ENCODE data around the gene NEU1. TPM values are rescaled to one million over a fixed set of nuclear protein-coding genes. Genes with fewer than 3 reads are reported as not detected.
A peak's percentile ranks its signal among the peaks of the same experiment; 100 is the strongest.
"Not testable (repeated sequence)": the region's sequence is repeated elsewhere in the genome, so short reads cannot be mapped to it uniquely, and the experiment has no call there.

The NEU1 gene
- polyA plus RNA-seq, 1 donor from 2014 or later, result 40.9 TPM

DNA sequence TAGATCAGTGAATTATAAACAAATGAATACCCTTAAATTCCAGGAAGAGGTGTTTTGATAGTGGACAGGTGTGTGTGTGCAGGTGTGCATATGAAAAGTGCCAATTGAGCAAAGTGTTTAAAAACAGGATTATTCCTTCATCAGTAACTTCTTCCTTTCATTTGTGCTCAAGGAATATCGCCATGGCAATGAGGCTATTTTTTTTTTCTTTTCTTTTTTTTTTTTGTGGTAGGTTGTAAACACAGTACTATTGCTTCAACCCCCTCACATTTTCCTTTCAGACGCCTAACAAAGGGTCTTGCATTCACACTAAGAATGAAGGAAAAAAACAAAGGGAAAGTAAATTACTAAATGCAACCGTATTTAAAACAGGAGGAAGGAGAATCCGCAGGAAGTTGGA lies 37.1 kb downstream of the NEU1 start:
- H3K9ac ChIP-seq (ENCODE audit: low read length), result no peak overlapping the region
- H3K9me2 ChIP-seq (ENCODE audit: insufficient read depth, low read length), result no peaks in the 10 kb centered on the region
- H3K79me2 ChIP-seq (replicated peaks; ENCODE audit: insufficient read depth, low read length), result peaks cover 11% of the 10 kb centered on the region
- no peak overlapping the region for H3K27ac ChIP-seq (ENCODE audit: low read length)
- H3K27me3 ChIP-seq (ENCODE audit: insufficient read depth, low read depth, low read length), result no peaks in the 10 kb centered on the region
- H3K4me2 ChIP-seq (ENCODE audit: low read length), result no peak overlapping the region
- no peaks in the 10 kb centered on the region for H3K36me3 ChIP-seq (ENCODE audit: insufficient read depth, low read length)
- no peak overlapping the region for H2AFZ ChIP-seq (ENCODE audit: low read depth, low read length)
- no peak overlapping the region for H3K4me3 ChIP-seq (ENCODE audit: low read length)
- H3K9me3 ChIP-seq (ENCODE audit: low read length), result no peaks in the 10 kb centered on the region
- H4K20me1 ChIP-seq (ENCODE audit: insufficient read depth), result no peaks in the 10 kb centered on the region
- peaks cover 3% of the 10 kb centered on the region for H3F3A ChIP-seq (ENCODE audit: insufficient read depth, low read length, poor library complexity, severe bottlenecking)
- TF ChIP-seq, protein P1, sequence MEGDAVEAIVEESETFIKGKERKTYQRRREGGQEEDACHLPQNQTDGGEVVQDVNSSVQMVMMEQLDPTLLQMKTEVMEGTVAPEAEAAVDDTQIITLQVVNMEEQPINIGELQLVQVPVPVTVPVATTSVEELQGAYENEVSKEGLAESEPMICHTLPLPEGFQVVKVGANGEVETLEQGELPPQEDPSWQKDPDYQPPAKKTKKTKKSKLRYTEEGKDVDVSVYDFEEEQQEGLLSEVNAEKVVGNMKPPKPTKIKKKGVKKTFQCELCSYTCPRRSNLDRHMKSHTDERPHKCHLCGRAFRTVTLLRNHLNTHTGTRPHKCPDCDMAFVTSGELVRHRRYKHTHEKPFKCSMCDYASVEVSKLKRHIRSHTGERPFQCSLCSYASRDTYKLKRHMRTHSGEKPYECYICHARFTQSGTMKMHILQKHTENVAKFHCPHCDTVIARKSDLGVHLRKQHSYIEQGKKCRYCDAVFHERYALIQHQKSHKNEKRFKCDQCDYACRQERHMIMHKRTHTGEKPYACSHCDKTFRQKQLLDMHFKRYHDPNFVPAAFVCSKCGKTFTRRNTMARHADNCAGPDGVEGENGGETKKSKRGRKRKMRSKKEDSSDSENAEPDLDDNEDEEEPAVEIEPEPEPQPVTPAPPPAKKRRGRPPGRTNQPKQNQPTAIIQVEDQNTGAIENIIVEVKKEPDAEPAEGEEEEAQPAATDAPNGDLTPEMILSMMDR (IDR thresholded peaks at IDR 0.05; ENCODE audit: poor library complexity, severe bottlenecking), result no peak
- no peak for TF ChIP-seq MXI1 (conservative IDR thresholded peaks at IDR 0.05; ENCODE audit: poor library complexity, severe bottlenecking)
- no peak for TF ChIP-seq EP300 (conservative IDR thresholded peaks at IDR 0.05; ENCODE audit: poor library complexity, severe bottlenecking)

GRCh38 chr6:31823592-31824196 lies 38.9 kb downstream of the NEU1 start:
- H3K36me3 ChIP-seq (ENCODE audit: insufficient read depth, low read length); H3F3A ChIP-seq (ENCODE audit: insufficient read depth, low read length, poor library complexity, severe bottlenecking); H3K9me2 ChIP-seq (ENCODE audit: insufficient read depth, low read length); H3K4me2 ChIP-seq (ENCODE audit: low read length); H3K27ac ChIP-seq (ENCODE audit: low read length); H3K79me2 ChIP-seq (replicated peaks; ENCODE audit: insufficient read depth, low read length); H3K9me3 ChIP-seq (ENCODE audit: low read length); H3K4me3 ChIP-seq (ENCODE audit: low read length); H4K20me1 ChIP-seq (ENCODE audit: insufficient read depth); H3K9ac ChIP-seq (ENCODE audit: low read length); H2AFZ ChIP-seq (ENCODE audit: low read depth, low read length); H3K27me3 ChIP-seq (ENCODE audit: insufficient read depth, low read depth, low read length): not testable (repeated sequence)

DNA sequence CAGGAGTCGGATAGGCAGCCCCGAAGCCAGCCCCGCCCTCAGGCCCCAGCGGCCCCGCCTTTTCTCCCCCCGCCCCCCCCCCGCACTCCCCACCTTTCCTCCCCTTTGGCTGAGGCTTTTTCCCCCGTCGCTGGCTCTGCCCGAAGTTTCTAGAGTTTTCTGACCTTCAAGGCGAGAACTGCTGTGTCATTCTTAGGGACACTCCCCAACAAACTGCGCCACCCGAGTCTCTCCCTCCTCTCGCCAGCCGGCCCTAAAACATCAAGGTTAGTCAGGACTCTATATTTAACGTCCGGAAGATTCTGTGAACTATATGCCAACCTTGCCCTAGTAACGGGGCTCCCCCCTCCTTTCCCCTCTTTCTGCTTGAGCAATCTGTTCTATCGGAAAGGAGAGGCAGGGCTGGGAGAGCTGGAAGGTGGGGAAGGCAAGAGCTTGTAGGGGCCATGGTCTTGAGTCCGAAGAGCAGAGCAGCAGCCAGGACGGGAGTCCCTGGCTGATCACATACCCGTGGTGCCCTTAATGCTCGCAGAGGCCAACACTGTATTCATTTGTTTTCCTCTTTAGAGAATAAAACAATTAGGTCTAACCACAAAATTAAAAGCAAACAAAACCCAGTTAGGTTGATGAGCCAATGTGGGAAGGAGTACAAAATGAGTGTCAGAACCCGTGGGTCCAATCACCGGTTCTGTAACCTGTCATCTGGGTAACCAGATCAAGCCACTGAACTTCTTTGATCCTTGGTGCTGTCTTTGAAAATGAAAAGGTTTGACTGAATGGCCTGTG lies 40.4 kb downstream of the NEU1 start:
- Histone ChIP-seq H3K9me3 (ENCODE audit: low read length) (no peaks in the 10 kb centered on the region), H2AFZ (ENCODE audit: low read depth, low read length) (no peak overlapping the region), H3K27me3 (ENCODE audit: insufficient read depth, low read depth, low read length) (no peaks in the 10 kb centered on the region), H4K20me1 (ENCODE audit: insufficient read depth) (no peaks in the 10 kb centered on the region), H3K9me2 (ENCODE audit: insufficient read depth, low read length) (no peaks in the 10 kb centered on the region), H3F3A (ENCODE audit: insufficient read depth, low read length, poor library complexity, severe bottlenecking) (peaks cover 3% of the 10 kb centered on the region), H3K4me3 (ENCODE audit: low read length) (peak overlapping the region; percentile 60), H3K4me2 (ENCODE audit: low read length) (no peak overlapping the region), H3K36me3 (ENCODE audit: insufficient read depth, low read length) (no peaks in the 10 kb centered on the region), H3K79me2 (replicated peaks; ENCODE audit: insufficient read depth, low read length) (no peaks in the 10 kb centered on the region), H3K27ac (ENCODE audit: low read length) (no peak overlapping the region), H3K9ac (ENCODE audit: low read length) (no peak overlapping the region)
- TF ChIP-seq MXI1 (conservative IDR thresholded peaks at IDR 0.05; ENCODE audit: poor library complexity, severe bottlenecking) (no peak), RAD21 (conservative IDR thresholded peaks at IDR 0.05) (no peak), TAF1 (IDR thresholded peaks at IDR 0.05; ENCODE audit: low read depth) (no peak), EP300 (conservative IDR thresholded peaks at IDR 0.05; ENCODE audit: poor library complexity, severe bottlenecking) (no peak), SMC3 (conservative IDR thresholded peaks at IDR 0.05; ENCODE audit: poor library complexity) (no peak), EZH2 (IDR thresholded peaks at IDR 0.05; ENCODE audit: borderline replicate concordance, insufficient read depth, low read length, poor library complexity, severe bottlenecking) (no peak), POLR2AphosphoS5 (IDR thresholded peaks at IDR 0.05) (no peak)
- TF ChIP-seq, protein P2, sequence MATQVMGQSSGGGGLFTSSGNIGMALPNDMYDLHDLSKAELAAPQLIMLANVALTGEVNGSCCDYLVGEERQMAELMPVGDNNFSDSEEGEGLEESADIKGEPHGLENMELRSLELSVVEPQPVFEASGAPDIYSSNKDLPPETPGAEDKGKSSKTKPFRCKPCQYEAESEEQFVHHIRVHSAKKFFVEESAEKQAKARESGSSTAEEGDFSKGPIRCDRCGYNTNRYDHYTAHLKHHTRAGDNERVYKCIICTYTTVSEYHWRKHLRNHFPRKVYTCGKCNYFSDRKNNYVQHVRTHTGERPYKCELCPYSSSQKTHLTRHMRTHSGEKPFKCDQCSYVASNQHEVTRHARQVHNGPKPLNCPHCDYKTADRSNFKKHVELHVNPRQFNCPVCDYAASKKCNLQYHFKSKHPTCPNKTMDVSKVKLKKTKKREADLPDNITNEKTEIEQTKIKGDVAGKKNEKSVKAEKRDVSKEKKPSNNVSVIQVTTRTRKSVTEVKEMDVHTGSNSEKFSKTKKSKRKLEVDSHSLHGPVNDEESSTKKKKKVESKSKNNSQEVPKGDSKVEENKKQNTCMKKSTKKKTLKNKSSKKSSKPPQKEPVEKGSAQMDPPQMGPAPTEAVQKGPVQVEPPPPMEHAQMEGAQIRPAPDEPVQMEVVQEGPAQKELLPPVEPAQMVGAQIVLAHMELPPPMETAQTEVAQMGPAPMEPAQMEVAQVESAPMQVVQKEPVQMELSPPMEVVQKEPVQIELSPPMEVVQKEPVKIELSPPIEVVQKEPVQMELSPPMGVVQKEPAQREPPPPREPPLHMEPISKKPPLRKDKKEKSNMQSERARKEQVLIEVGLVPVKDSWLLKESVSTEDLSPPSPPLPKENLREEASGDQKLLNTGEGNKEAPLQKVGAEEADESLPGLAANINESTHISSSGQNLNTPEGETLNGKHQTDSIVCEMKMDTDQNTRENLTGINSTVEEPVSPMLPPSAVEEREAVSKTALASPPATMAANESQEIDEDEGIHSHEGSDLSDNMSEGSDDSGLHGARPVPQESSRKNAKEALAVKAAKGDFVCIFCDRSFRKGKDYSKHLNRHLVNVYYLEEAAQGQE (IDR thresholded peaks at IDR 0.05; ENCODE audit: borderline replicate concordance), result no peak
- TF ChIP-seq, protein P1 (IDR thresholded peaks at IDR 0.05; ENCODE audit: poor library complexity, severe bottlenecking), result no peak

All from neural cell (in vitro differentiated cells).